HG02571 (cell line): ENCODE measurements around the gene COMMD6.

Experiments used
- ATAC-seq: cut with Tn5 transposase; IDR thresholded peaks from one replicate; pipeline ENCODE4 v1.9.1; 2021; ENCODE audit warnings: mild to moderate bottlenecking, moderate library complexity; ENCODE audit not compliant: unreplicated experiment

COMMD6 gene

GRCh38 chr13:75485286-75486062 is 52.2 kb downstream of the COMMD6 start:
- no peak for ATAC-seq

- no peak for ATAC-seq
These were observed 54.9 kb downstream of the COMMD6 start for GRCh38 chr13:75482820-75483079.

- ATAC-seq, result peak; percentile 76
These were observed 55.4 kb downstream of the COMMD6 start, which contains the start of gene TBC1D4 for GRCh38 chr13:75482070-75482819. TSS of gene TBC1D4 (minus strand) at chr13:75482169. CDS start at chr13:75481767, 402 bp downstream.

- peak; percentile 25 for ATAC-seq
These were observed 56.2 kb downstream of the COMMD6 start for GRCh38 chr13:75481176-75482069.

- ATAC-seq, result no peak
These were observed 56.9 kb downstream of the COMMD6 start for GRCh38 chr13:75480671-75481175.

- ATAC-seq, result no peak
These were observed 58.4 kb downstream of the COMMD6 start for GRCh38 chr13:75479102-75479740.

GRCh38 chr13:75478659-75479058 is 59.0 kb downstream of the COMMD6 start:
- no peak for ATAC-seq
